ENCODE data around the gene PLOD2.
"Not testable (repeated sequence)": the region's sequence is repeated elsewhere in the genome, so short reads cannot be mapped to it uniquely, and the experiment has no call there.

PLOD2 gene

GRCh38 chr3:146134348-146135117, 26.5 kb downstream of the PLOD2 start:
- DNase-seq: no peak

- DNase-seq: no peak
Observed at GRCh38 chr3:146133441-146133840, 27.5 kb downstream of the PLOD2 start.

GRCh38 chr3:146131616-146132410, 29.2 kb downstream of the PLOD2 start:
- no peak for DNase-seq

GRCh38 chr3:146130881-146131371, 30.1 kb downstream of the PLOD2 start:
- no peak for DNase-seq

GRCh38 chr3:146129750-146130149, 31.2 kb downstream of the PLOD2 start:
- no peak for DNase-seq

GRCh38 chr3:146128939-146129338, 32.0 kb downstream of the PLOD2 start:
- no peak for DNase-seq

- no peak for DNase-seq
Observed at GRCh38 chr3:146128179-146128578, 32.8 kb downstream of the PLOD2 start.

GRCh38 chr3:146125951-146126350, 35.0 kb downstream of the PLOD2 start:
- DNase-seq: no peak

- no peak for DNase-seq
Observed at GRCh38 chr3:146124126-146124801, 36.7 kb downstream of the PLOD2 start.

- DNase-seq: no peak
Observed at GRCh38 chr3:146117406-146118285, 43.3 kb downstream of the PLOD2 start.

- no peak for DNase-seq
Observed at GRCh38 chr3:146115619-146116018, 45.4 kb downstream of the PLOD2 start.

GRCh38 chr3:146113804-146114203, 47.2 kb downstream of the PLOD2 start:
- DNase-seq: not testable (repeated sequence)

- no peak for DNase-seq
Observed at GRCh38 chr3:146111337-146111736, 49.6 kb downstream of the PLOD2 start.

- DNase-seq: no peak
Observed at GRCh38 chr3:146110161-146110560, 50.8 kb downstream of the PLOD2 start.

GRCh38 chr3:146106986-146107385, 54.0 kb downstream of the PLOD2 start:
- DNase-seq: no peak

GRCh38 chr3:146104068-146104467, 56.9 kb downstream of the PLOD2 start:
- DNase-seq: no peak

GRCh38 chr3:146102885-146103284, 58.1 kb downstream of the PLOD2 start:
- no peak for DNase-seq

- DNase-seq: no peak
Observed at GRCh38 chr3:146101538-146101937, 59.4 kb downstream of the PLOD2 start.

GRCh38 chr3:146100825-146101444, 60.0 kb downstream of the PLOD2 start:
- DNase-seq: no peak

- DNase-seq: no peak
Observed at GRCh38 chr3:146100180-146100579, 60.8 kb downstream of the PLOD2 start.

- DNase-seq: no peak
Observed at GRCh38 chr3:146099316-146099715, 61.7 kb downstream of the PLOD2 start.

- DNase-seq: no peak
Observed at GRCh38 chr3:146093896-146094295, 67.1 kb downstream of the PLOD2 start.

Measured in NCI-H1048 (cell line).